K562 (cell line): ENCODE results near the gene YBX3. TPM values are rescaled to one million over a fixed set of nuclear protein-coding genes. Genes with fewer than 3 reads are reported as not detected.
A peak's percentile ranks its signal among the peaks of the same experiment; 100 is the strongest.

Experiments used
- ATAC-seq: fragments of 200-7000 bp; cut with Tn5 transposase; 3 replicates; pipeline ENCODE4 v1.9.1; 2020; ENCODE audit warnings: moderate library complexity
- BruUV-seq: library from RNA; stranded (reverse); fragments of 400-500 nt; replicated peaks from 2 replicates; lab custom pipeline; 2021; lab: Mats Ljungman, UMichigan
- CTCF ChIA-PET: fragments of 300-600 bp; formaldehyde crosslinking; extraction: SDS; loops from one replicate; lab custom pipeline; 2021; ENCODE audit warnings: low intra/inter-chr PET ratio; lab: Yijun Ruan, JAX
- POLR2A ChIA-PET: fragments of 300-600, 350-650 bp; sonication (Branson Sonifier 250); formaldehyde crosslinking; extraction: SDS; loops from one replicate; lab custom pipeline; 2021; ENCODE audit warnings: antibody characterized with exemption, inconsistent platforms; lab: Yijun Ruan, JAX
- DNase-seq, 4 experiments: peaks; one replicate each; pipeline versions ENCODE4 v3.0.0 to v3.0.0-alpha.2; 2011 to 2018; ENCODE audit warnings: low spot score in 3 of 4, mixed read lengths in 3 of 4; ENCODE audit errors: extremely low read depth in 1 of 4
- FAIRE-seq: peaks from 2 replicates; lab custom pipeline; 2011; peaks lifted over from hg19 to GRCh38; lab: Jason Lieb, UNC
- H2AFZ ChIP-seq: 2 replicates; pipeline ENCODE4 v1.6.0; 2011; ENCODE audit warnings: low read depth, low read length, control low read depth, inconsistent platforms
- H3K27ac ChIP-seq: fragments of 200-600 bp; 3 replicates; pipeline ENCODE4 v1.8.0; 2011; ENCODE audit warnings: low read depth, mild to moderate bottlenecking, control low read depth, inconsistent platforms, low read length, moderate library complexity, mixed read lengths; ENCODE audit errors: extremely low read depth
- H3K27me3 ChIP-seq, 2 experiments: fragments of 300-600 bp in 1 of 2; 2 replicates in 1 of 2; 3 replicates in 1 of 2; pipeline versions ENCODE4 v1.6.0 to v1.8.0; 2011; ENCODE audit warnings: inconsistent platforms in 2 of 2, low read length in 2 of 2, mild to moderate bottlenecking in 1 of 2, mixed read lengths in 1 of 2, moderate library complexity in 1 of 2; ENCODE audit not compliant: control insufficient read depth in 2 of 2, insufficient read depth in 2 of 2
- H3K36me3 ChIP-seq: fragments of 300-600 bp; 3 replicates; pipeline ENCODE4 v1.8.0; 2011; ENCODE audit warnings: mild to moderate bottlenecking, low read length, inconsistent platforms; ENCODE audit not compliant: control insufficient read depth, insufficient read depth
- H3K4me1 ChIP-seq, 2 experiments: fragments of 200-600 bp in 1 of 2; replicated peaks in 1 of 2; 2 replicates in 1 of 2; 3 replicates in 1 of 2; pipeline versions ENCODE4 v1.5.1 to v1.8.0; 2011; ENCODE audit warnings: inconsistent platforms in 2 of 2, low read length in 2 of 2, mild to moderate bottlenecking in 1 of 2, mixed read lengths in 1 of 2, moderate library complexity in 1 of 2; ENCODE audit not compliant: control insufficient read depth in 2 of 2, insufficient read depth in 2 of 2
- H3K4me2 ChIP-seq: 2 replicates; pipeline ENCODE4 v1.6.1; 2011; ENCODE audit warnings: low read length, control low read depth, inconsistent platforms, mixed read lengths; ENCODE audit not compliant: insufficient read depth
- H3K4me3 ChIP-seq: fragments of 200-600 bp; sonication (generic), shearing (Covaris generic); 2 replicates; pipeline ENCODE4 v1.5.1; 2016; ENCODE audit warnings: control low read depth, inconsistent platforms
- H3K79me2 ChIP-seq: fragments of 200-600 bp; 3 replicates; pipeline ENCODE4 v1.8.0; 2011; ENCODE audit warnings: low read length, inconsistent platforms; ENCODE audit not compliant: control insufficient read depth, insufficient read depth
- H3K9ac ChIP-seq, 2 experiments: 2 replicates each; pipeline versions ENCODE4 v1.6.0 to v1.6.1; 2011; ENCODE audit warnings: low read depth in 2 of 2, low read length in 2 of 2, control low read depth in 1 of 2, inconsistent platforms in 1 of 2, mild to moderate bottlenecking in 1 of 2, mixed read lengths in 1 of 2; ENCODE audit not compliant: insufficient read depth in 1 of 2
- H3K9me1 ChIP-seq: one replicate; pipeline ENCODE4 v1.6.0; 2011; ENCODE audit warnings: inconsistent platforms, mild to moderate bottlenecking, low read length, moderate library complexity; ENCODE audit not compliant: control insufficient read depth, insufficient read depth
- H3K9me3 ChIP-seq: replicated peaks from 2 replicates; pipeline ENCODE4 v1.5.1; 2011; ENCODE audit warnings: low read depth, low read length, inconsistent platforms; ENCODE audit not compliant: control insufficient read depth, insufficient read depth
- H4K20me1 ChIP-seq: replicated peaks from 2 replicates; pipeline ENCODE4 v1.6.1; 2011; ENCODE audit warnings: low read length, inconsistent platforms, mixed read lengths; ENCODE audit not compliant: control insufficient read depth, insufficient read depth
- BRD9 ChIP-seq: fragments of 450-650 bp; IDR thresholded peaks from 2 replicates; pipeline ENCODE4 v1.6.1; 2018; ENCODE audit warnings: low read depth; ENCODE audit not compliant: partially characterized antibody
- CTBP1 ChIP-seq: fragments of 450-650 bp; IDR thresholded peaks from 2 replicates; pipeline ENCODE4 v1.6.1; 2016; ENCODE audit warnings: borderline replicate concordance
- HNRNPH1 ChIP-seq: fragments of 200-400 bp; formaldehyde crosslinking; optimal IDR thresholded peaks from 2 replicates; pipeline ENCODE3; 2017; ENCODE audit warnings: low read depth, mild to moderate bottlenecking, low read length, moderate library complexity
- JUND ChIP-seq, 2 experiments: IDR thresholded peaks; 2 replicates in 1 of 2; 3 replicates in 1 of 2; pipeline ENCODE4 v1.6.1; 2011; ENCODE audit warnings: borderline replicate concordance in 2 of 2, low read depth in 2 of 2, low read length in 2 of 2, improper control_type of control experiment in 1 of 2, missing biosample characterization in 1 of 2, missing genetic modification characterization in 1 of 2, missing genetic modification reagents in 1 of 2
- NR2C1 ChIP-seq, 2 experiments: fragments of 450-650 bp; IDR thresholded peaks; 2 replicates each; pipeline ENCODE4 v1.6.1; 2017; ENCODE audit warnings: mild to moderate bottlenecking in 2 of 2, antibody characterized with exemption in 1 of 2, inconsistent platforms in 1 of 2, missing compliant biosample characterization in 1 of 2, missing genetic modification characterization in 1 of 2
- POLR3A ChIP-seq: IDR thresholded peaks from 2 replicates; pipeline ENCODE4 v1.6.1; 2011; ENCODE audit warnings: borderline replicate concordance, mild to moderate bottlenecking, moderate library complexity; ENCODE audit not compliant: insufficient read length, insufficient read depth; ENCODE audit errors: extremely low read depth
- RFX7 ChIP-seq: fragments of 250-450 bp; sonication (Bioruptor Pico); IDR thresholded peaks from 2 replicates; pipeline ENCODE4 v1.5.1; 2021; ENCODE audit warnings: mild to moderate bottlenecking
- SNAPC5 ChIP-seq: fragments of 250-450 bp; sonication (Bioruptor Pico); IDR thresholded peaks from 2 replicates; pipeline ENCODE4 v1.8.0; 2021; ENCODE audit warnings: moderate library complexity, mild to moderate bottlenecking, inconsistent platforms
- TBL1XR1 ChIP-seq, 2 experiments: IDR thresholded peaks; 2 replicates each; pipeline ENCODE4 v1.6.1; 2012; ENCODE audit warnings: improper control_type of control experiment in 2 of 2, low read length in 2 of 2, mild to moderate bottlenecking in 1 of 2
- TBP ChIP-seq: optimal IDR thresholded peaks from 2 replicates; pipeline ENCODE3; 2011; ENCODE audit warnings: low read depth, low read length, improper control_type of control experiment
- WGBS: fragments of 100-300 bp; shearing (Covaris generic); methylation state at CpG from one replicate; pipeline ENCODE4 v1.1.6; 2016; ENCODE audit warnings: low coverage, mixed read lengths; ENCODE audit not compliant: insufficient coverage; ENCODE audit errors: missing lambda C conversion rate; 5-methylcytosine and 5-hydroxymethylcytosine counted together
- in situ Hi-C: fragments of 300-500 bp; cut with MboI; formaldehyde crosslinking; loops from 4 replicates; pipeline ENCODE4 v1.15.0; 2018; ENCODE audit warnings: inconsistent platforms, mixed read lengths
- intact Hi-C: fragments of 100-400 bp; cut with micrococcal nuclease; formaldehyde crosslinking; loops from 2 replicates; pipeline ENCODE4 v1.14.2; 2022
- polyA plus RNA-seq, 8 experiments: library from polyadenylated mRNA; depleted of rRNA in 4 of 8; stranded (reverse) in 5 of 8; unstranded in 3 of 8; fragments of >200 nt; fragmentation: Nextera tagmentation in 2 of 8; fragmentation: Illumina TruSeq in 1 of 8; extraction: Ambion mirVana in 2 of 8; extraction: Trizol in 1 of 8; gene quantifications; 2 replicates each; pipeline versions ENCODE4 v1.2.1 to v1.2.3, GENCODE V29; 2011 to 2014; ENCODE audit warnings: inconsistent platforms in 1 of 8, missing spikeins in 1 of 8
- total RNA-seq, 7 experiments: library from RNA; depleted of rRNA in 6 of 7; stranded (reverse); fragments of >200 nt in 6 of 7; fragmentation: Illumina TruSeq in 2 of 7; extraction: Trizol in 2 of 7; gene quantifications; 2 replicates each; pipeline versions ENCODE4 v1.2.1 to v1.2.3, GENCODE V29; 2011 to 2021; ENCODE audit warnings: low replicate concordance in 1 of 7
- TF ChIP-seq, protein P1 (sequence below): sonication (generic); formaldehyde crosslinking; IDR thresholded peaks from 2 replicates; pipeline ENCODE4 v1.8.0; 2022; ENCODE audit warnings: mild to moderate bottlenecking, missing genetic modification reagents
- TF ChIP-seq, protein P2 (sequence below): sonication (generic); formaldehyde crosslinking; IDR thresholded peaks from 2 replicates; pipeline ENCODE4 v1.8.1; 2023; ENCODE audit warnings: mild to moderate bottlenecking, missing genetic modification reagents

YBX3 gene
- total and polyA plus RNA-seq, 9 of the 15 experiments (the other 6 are each of a cell fraction or from before 2014, with no cell fraction given) = 47.0 to 239 (median 81.5) TPM

- TF ChIP-seq, protein P1, sequence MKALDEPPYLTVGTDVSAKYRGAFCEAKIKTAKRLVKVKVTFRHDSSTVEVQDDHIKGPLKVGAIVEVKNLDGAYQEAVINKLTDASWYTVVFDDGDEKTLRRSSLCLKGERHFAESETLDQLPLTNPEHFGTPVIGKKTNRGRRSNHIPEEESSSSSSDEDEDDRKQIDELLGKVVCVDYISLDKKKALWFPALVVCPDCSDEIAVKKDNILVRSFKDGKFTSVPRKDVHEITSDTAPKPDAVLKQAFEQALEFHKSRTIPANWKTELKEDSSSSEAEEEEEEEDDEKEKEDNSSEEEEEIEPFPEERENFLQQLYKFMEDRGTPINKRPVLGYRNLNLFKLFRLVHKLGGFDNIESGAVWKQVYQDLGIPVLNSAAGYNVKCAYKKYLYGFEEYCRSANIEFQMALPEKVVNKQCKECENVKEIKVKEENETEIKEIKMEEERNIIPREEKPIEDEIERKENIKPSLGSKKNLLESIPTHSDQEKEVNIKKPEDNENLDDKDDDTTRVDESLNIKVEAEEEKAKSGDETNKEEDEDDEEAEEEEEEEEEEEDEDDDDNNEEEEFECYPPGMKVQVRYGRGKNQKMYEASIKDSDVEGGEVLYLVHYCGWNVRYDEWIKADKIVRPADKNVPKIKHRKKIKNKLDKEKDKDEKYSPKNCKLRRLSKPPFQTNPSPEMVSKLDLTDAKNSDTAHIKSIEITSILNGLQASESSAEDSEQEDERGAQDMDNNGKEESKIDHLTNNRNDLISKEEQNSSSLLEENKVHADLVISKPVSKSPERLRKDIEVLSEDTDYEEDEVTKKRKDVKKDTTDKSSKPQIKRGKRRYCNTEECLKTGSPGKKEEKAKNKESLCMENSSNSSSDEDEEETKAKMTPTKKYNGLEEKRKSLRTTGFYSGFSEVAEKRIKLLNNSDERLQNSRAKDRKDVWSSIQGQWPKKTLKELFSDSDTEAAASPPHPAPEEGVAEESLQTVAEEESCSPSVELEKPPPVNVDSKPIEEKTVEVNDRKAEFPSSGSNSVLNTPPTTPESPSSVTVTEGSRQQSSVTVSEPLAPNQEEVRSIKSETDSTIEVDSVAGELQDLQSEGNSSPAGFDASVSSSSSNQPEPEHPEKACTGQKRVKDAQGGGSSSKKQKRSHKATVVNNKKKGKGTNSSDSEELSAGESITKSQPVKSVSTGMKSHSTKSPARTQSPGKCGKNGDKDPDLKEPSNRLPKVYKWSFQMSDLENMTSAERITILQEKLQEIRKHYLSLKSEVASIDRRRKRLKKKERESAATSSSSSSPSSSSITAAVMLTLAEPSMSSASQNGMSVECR (CRISPR knock-in tag) = no peak
- TF ChIP-seq NR2C1 (IDR thresholded peaks at IDR 0.05) (no peak), NR2C1 (tag; IDR thresholded peaks at IDR 0.05) (no peak), HNRNPH1 (no peak)
Observed at GRCh38 chr12:10688042-10688441, 35.1 kb downstream of the YBX3 start (continued).

DNA sequence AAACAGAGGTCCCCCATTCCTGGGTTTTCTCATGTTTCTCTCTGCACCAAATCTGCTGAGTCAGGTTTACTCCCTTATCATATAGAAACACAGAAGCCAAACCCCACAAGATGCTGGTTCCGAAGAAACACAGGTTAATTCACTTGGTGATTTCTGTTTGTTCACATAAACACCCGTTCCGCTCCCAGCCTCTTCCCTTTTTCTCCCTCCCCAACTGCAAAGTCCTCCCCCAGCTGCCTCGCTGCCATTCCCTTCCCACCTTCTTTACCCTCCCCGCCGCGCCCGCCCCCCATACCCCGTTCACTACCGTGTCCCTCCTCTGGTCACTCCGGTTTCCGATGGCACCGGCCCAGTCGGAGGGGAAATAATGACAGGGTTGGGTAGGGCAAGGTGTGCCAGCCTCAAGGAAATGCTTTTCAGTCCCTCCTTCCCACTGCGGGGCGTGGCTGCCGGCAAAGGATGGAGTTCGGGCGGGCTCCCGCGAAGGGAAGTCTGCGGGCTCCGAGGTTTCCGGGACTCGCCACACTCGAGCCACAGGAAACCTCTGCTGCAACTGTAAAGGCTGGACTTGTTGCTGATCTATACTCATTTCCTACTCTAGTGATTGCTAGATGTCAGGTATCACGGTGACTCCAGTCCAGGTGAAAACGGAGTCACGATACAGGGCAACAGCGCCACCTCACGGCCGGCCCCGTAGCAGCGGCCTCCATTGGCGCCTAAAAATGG, 49.3 kb downstream of the YBX3 start, which contains the start of gene STYK1:
TSS of gene STYK1 (minus strand) at position 394 of the 726 bp plus-strand sequence. CDS start 39,434 bp downstream, outside the sequence.
- Histone ChIP-seq H3K27me3 (no peaks in the 10 kb centered on the region), H4K20me1 (no peaks in the 10 kb centered on the region), H3K27ac (peak within 1 kb of the TSS; percentile 52; the same call in 2 of the 3 replicates), H3K4me2 (peak within 1 kb of the TSS; percentile 91), H3K4me3 (peak within 1 kb of the TSS; percentile 57), H3K4me1 (peaks cover 3 to 4% of the 10 kb centered on the region in 2 experiments; a peak in 4 of 5 replicates), H3K9ac (peak within 1 kb of the TSS; percentile 44 to 81; a peak in 3 of 4 replicates), H2AFZ (peak within 1 kb of the TSS; percentile 97), H3K79me2 (no peaks in the 10 kb centered on the region), H3K9me3 (no peaks in the 10 kb centered on the region), H3K9me1 (no peaks in the 10 kb centered on the region), H3K36me3 (no peaks in the 10 kb centered on the region)
- 2% methylated on average over 21 of the region's 35 CpGs for WGBS
- ChIA-PET POLR2A (no interaction called here), CTCF (interaction anchor here (0.8 to 1.9 kb wide), 4 partner anchors 66 to 521 kb away, joined by 4 to 9 read pairs (median 4); no protein-coding TSS in a partner anchor)
- peak; percentile 87 for ATAC-seq
- intact Hi-C loops = loop anchor here (1.0 to 5.0 kb wide), 4 partner anchors 61 to 343 kb away; partner anchors contain the start of gene MAGOHB
- in situ Hi-C loops = no loop called here
- peak; percentile 63 to 73 (median 66) for DNase-seq
- peak; percentile 73 for FAIRE-seq
- no TSS peak for BruUV-seq
- TF ChIP-seq BRD9 (no peak), JUND (IDR thresholded peaks at IDR 0.05; ENCODE audit: borderline replicate concordance, low read depth, low read length) (peak; percentile 16; the same call in 1 of the 2 replicates), JUND (tag; IDR thresholded peaks at IDR 0.05; ENCODE audit: borderline replicate concordance, low read depth, low read length) (no peak), RFX7 (CRISPR knock-in tag) (no peak), SNAPC5 (CRISPR knock-in tag) (no peak), CTBP1 (peak; percentile 84; the same call in 1 of the 2 replicates), TBL1XR1 (IDR thresholded peaks at IDR 0.05; ENCODE audit: low read length in 2 of 2) (no peak), TBP (no peak), POLR3A (no peak)
- TF ChIP-seq, protein P2, sequence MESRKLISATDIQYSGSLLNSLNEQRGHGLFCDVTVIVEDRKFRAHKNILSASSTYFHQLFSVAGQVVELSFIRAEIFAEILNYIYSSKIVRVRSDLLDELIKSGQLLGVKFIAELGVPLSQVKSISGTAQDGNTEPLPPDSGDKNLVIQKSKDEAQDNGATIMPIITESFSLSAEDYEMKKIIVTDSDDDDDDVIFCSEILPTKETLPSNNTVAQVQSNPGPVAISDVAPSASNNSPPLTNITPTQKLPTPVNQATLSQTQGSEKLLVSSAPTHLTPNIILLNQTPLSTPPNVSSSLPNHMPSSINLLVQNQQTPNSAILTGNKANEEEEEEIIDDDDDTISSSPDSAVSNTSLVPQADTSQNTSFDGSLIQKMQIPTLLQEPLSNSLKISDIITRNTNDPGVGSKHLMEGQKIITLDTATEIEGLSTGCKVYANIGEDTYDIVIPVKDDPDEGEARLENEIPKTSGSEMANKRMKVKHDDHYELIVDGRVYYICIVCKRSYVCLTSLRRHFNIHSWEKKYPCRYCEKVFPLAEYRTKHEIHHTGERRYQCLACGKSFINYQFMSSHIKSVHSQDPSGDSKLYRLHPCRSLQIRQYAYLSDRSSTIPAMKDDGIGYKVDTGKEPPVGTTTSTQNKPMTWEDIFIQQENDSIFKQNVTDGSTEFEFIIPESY (CRISPR knock-in tag) = no peak
